Measurements from ENCODE around the gene PTGFR.

GRCh38 chr1:78533527-78533926 is 42.8 kb downstream of the PTGFR start:
- no peak for TF ChIP-seq CTCF (IDR thresholded peaks at IDR 0.05; ENCODE audit: poor library complexity)
- no peak for TF ChIP-seq EZH2 (IDR thresholded peaks at IDR 0.05; ENCODE audit: borderline replicate concordance)
